Stomach (tissue), 9 donors: ENCODE results near the gene SSBP3. TPM values are rescaled to one million over a fixed set of nuclear protein-coding genes. Genes with fewer than 3 reads are reported as not detected.

ENCODE experiments used
- DNase-seq, 2 donors: peaks; one replicate each; pipeline versions ENCODE4 v3.0.0 to v3.0.0-alpha.2; 2013 to 2019
- H3K27ac ChIP-seq, 5 donors: fragments of 200-600 bp in 4 of 5; sonication (generic) in 4 of 5; one replicate each; pipeline ENCODE4 v1.5.1; 2013 to 2019; ENCODE audit warnings: mild to moderate bottlenecking in 1 of 5, moderate library complexity in 1 of 5
- H3K27me3 ChIP-seq, 3 donors: fragments of 200-600 bp; sonication (generic); one replicate each; pipeline ENCODE4 v1.5.1; 2017 to 2019; ENCODE audit warnings: mixed run types in 1 of 3
- H3K36me3 ChIP-seq, 4 donors: fragments of 200-600 bp; sonication (generic); 1 replicate in 3 of 4; 2 replicates in 1 of 4; pipeline ENCODE4 v1.5.1; 2016 to 2019
- H3K4me1 ChIP-seq, 4 donors: fragments of 200-600 bp; sonication (generic); one replicate each; pipeline ENCODE4 v1.5.1; 2016 to 2019
- H3K4me3 ChIP-seq, 4 donors: fragments of 200-600 bp; sonication (generic) in 3 of 4; one replicate each; pipeline ENCODE4 v1.5.1; 2016 to 2019; ENCODE audit warnings: mild to moderate bottlenecking in 1 of 4
- H3K9me3 ChIP-seq, 4 donors: fragments of 200-600 bp; sonication (generic); one replicate each; pipeline ENCODE4 v1.5.1; 2016 to 2019
- CTCF ChIP-seq, 7 experiments: fragments of 450-650 bp in 4 of 7; fragments of 200-600 bp in 3 of 7; sonication (generic) in 3 of 7; IDR thresholded peaks; one replicate each; pipeline ENCODE4 v1.5.1; 2016 to 2019; ENCODE audit warnings: antibody characterized with exemption in 7 of 7, control low read depth in 2 of 7, mild to moderate bottlenecking in 1 of 7
- EP300 ChIP-seq: sonication (generic); formaldehyde crosslinking; IDR thresholded peaks from one replicate; pipeline ENCODE4 v1.6.1; 2017; ENCODE audit warnings: antibody characterized with exemption
- POLR2A ChIP-seq, 4 donors: fragments of 450-650 bp; IDR thresholded peaks; one replicate each; pipeline ENCODE4 v1.6.1; 2016; ENCODE audit warnings: antibody characterized with exemption in 4 of 4, control low read depth in 2 of 4, mild to moderate bottlenecking in 1 of 4, moderate library complexity in 1 of 4
- POLR2AphosphoS5 ChIP-seq, 3 donors: sonication (generic); formaldehyde crosslinking; IDR thresholded peaks; one replicate each; pipeline ENCODE4 v1.6.1; 2016; ENCODE audit warnings: antibody characterized with exemption in 3 of 3
- WGBS, 5 donors: extraction: QIAGEN DNeasy Blood & Tissue Kit in 3 of 5; methylation state at CpG; one replicate each; pipeline versions ENCODE4 v1.1.5 to v1.1.7; 2013 to 2018; 5-methylcytosine and 5-hydroxymethylcytosine counted together
- intact Hi-C: fragments of 100-400 bp; cut with DNase I; formaldehyde crosslinking; loops from one replicate; pipeline ENCODE4 v1.15.1; 2023; ENCODE audit warnings: low total_unique reads
- polyA plus RNA-seq, 3 donors: library from polyadenylated mRNA; stranded (reverse); fragments of 200-250 nt; gene quantifications; one replicate each; pipeline ENCODE4 v1.2.3, GENCODE V29; 2013
- total RNA-seq, 5 donors: library from RNA; depleted of rRNA; stranded (reverse); fragments of >200 nt; gene quantifications; one replicate each; pipeline versions ENCODE4 v1.1.0 to v1.2.3, GENCODE V29; 2014 to 2016
- donor health status: healthy with polysubstance abuse.
- donor health status: Bipolar disorder and iron deficiency.
- donor health status: healthy.

SSBP3 gene
- total and polyA plus RNA-seq, 8 donors, result 4.3 to 100 (median 38.1) TPM

DNA sequence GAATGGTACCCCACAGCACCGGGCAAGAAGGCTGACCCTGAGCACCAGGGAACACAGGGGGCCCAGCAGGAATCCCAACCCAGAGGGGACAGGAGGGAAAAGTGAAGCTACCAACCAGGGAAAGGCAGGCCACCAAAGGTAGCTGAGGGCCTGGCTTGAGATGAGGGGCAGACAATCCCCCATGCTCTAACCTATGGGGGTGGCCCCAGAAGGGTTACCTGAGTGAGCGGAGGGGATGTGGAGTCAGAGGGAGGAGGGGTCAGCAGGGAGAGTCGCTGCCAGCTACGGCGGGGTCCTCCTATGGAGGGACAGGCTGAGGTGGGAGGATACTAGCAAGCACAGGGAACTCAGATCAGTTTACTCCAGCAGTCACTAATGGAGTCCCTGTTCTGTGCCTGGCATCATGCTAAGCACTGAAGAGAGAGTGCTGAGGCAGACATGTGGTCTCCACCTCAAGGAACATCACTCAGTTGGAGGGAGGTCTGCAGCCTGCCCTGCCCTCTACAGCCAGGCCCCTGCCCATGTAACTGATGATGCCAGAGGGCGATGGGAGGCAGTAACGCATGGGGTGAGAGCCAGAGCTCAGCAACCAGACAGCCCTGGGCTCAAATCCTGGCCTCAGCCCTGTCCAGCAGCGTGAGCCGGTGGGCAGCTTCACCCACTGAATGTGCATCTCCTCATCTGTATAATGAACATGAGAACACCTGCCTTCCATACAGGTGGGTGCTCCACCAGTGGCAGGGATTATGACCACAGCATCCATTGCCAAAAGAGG is 227.7 kb downstream of the SSBP3 start:
- intact Hi-C loops, result no loop called here
- TF ChIP-seq EP300, result no peak
- no peak for TF ChIP-seq CTCF (IDR thresholded peaks at IDR 0.05)
- no peak for TF ChIP-seq POLR2AphosphoS5 (IDR thresholded peaks at IDR 0.05)
- TF ChIP-seq POLR2A (IDR thresholded peaks at IDR 0.05), result no peak
- WGBS, 5 donors, result 76 to 89% (median 83%) methylated on average over 8 to 9 of the region's 9 CpGs
- peaks cover 0 to 72% (median 42%) of the 10 kb centered on the region in 4 donors for H3K36me3 ChIP-seq
- H3K9me3 ChIP-seq, result no peaks in the 10 kb centered on the region
- H3K27me3 ChIP-seq, result no peaks in the 10 kb centered on the region
- no peak overlapping the region for H3K4me3 ChIP-seq
- H3K27ac ChIP-seq, result no peak overlapping the region
- DNase-seq, result no peak
- no peaks in the 10 kb centered on the region for H3K4me1 ChIP-seq

- H3K36me3 ChIP-seq, result peaks cover 0 to 70% (median 42%) of the 10 kb centered on the region in 4 donors
- H3K4me3 ChIP-seq, result no peak overlapping the region
- TF ChIP-seq CTCF (IDR thresholded peaks at IDR 0.05) (no peak), EP300 (no peak), POLR2AphosphoS5 (IDR thresholded peaks at IDR 0.05) (no peak), POLR2A (IDR thresholded peaks at IDR 0.05) (no peak)
- intact Hi-C loops, result no loop called here
- no peaks in the 10 kb centered on the region for H3K9me3 ChIP-seq
- peaks cover 0 to 3% (median 0%) of the 10 kb centered on the region in 4 donors for H3K4me1 ChIP-seq
- no peak overlapping the region for H3K27ac ChIP-seq
- 91 to 97% (median 93%) methylated on average over 7 to 8 of the region's 8 CpGs for WGBS, 5 donors
- H3K27me3 ChIP-seq, result no peaks in the 10 kb centered on the region
- DNase-seq, result no peak
Measured at GRCh38 chr1:54177726-54178125, 228.5 kb downstream of the SSBP3 start.

DNA sequence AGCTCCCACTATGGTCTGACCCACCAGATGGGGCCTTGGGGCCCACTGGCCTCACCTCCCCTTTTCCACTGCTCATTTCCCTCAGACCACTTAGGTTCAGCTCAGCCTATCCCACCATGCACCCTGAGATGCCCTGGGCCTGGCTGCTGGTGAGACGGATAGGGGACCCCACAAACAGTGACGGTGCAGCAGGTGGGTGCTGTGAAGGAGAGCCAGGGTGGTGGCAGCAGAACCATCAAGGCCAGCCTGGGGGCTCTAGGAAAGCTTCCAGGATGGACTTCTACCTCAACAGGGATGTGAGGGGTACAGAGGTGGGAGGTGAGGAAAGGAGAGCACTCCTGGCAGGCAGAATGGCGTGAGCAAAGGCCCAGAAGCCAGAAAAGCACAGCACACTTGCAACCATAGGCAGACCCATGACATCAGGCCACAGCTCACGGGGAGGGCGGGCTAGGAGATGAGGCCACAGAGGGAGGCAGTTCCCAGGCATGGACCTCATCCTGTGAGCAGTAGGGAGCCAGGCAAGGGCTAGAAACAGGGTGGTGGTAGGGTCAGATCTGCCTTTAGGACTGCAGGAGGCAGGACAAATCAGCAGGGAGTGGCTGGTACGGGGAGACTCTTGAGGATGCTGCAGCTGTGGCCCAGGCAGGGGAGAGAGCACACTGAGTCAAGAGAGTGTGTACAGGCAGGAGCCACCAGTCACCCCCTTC is 229.4 kb downstream of the SSBP3 start:
- peaks cover 0 to 65% (median 42%) of the 10 kb centered on the region in 4 donors for H3K36me3 ChIP-seq
- H3K27me3 ChIP-seq, result no peaks in the 10 kb centered on the region
- H3K4me1 ChIP-seq, result peaks cover 0 to 3% (median 0%) of the 10 kb centered on the region in 4 donors
- no peaks in the 10 kb centered on the region for H3K9me3 ChIP-seq
- H3K4me3 ChIP-seq, result no peak overlapping the region
- intact Hi-C loops, result no loop called here
- 85 to 95% (median 93%) methylated on average over 6 of the region's 6 CpGs for WGBS, 5 donors
- no peak for TF ChIP-seq POLR2A (IDR thresholded peaks at IDR 0.05)
- no peak for TF ChIP-seq CTCF (IDR thresholded peaks at IDR 0.05)
- no peak for TF ChIP-seq EP300
- no peak for TF ChIP-seq POLR2AphosphoS5 (IDR thresholded peaks at IDR 0.05)
- DNase-seq, result no peak
- H3K27ac ChIP-seq, result no peak overlapping the region

Other genes with a start within 250 kb of the SSBP3 start
- 10 to 100 TPM in 2 of 5 donors, 1 to 10 TPM in 3; 1.8 to 10.7 (median 8.5) TPM for gene CYB5RL, start 206.4 kb downstream of the SSBP3 start, total RNA-seq
- gene CYB5RL, start 206.4 kb downstream of the SSBP3 start, polyA plus RNA-seq, result 1 to 10 TPM; 1.2 to 2.8 (median 2.1) TPM
- 100 to 1,000 TPM in 1 of 5 donors, 10 to 100 TPM in 4; 24.8 to 111 (median 47.2) TPM for gene MRPL37, start 206.2 kb downstream of the SSBP3 start, total RNA-seq
- 10 to 100 TPM; 47.6 to 57.7 (median 54.2) TPM for gene MRPL37, start 206.2 kb downstream of the SSBP3 start, polyA plus RNA-seq
- gene ACOT11, start 141.8 kb upstream of the SSBP3 start, total RNA-seq, result 10 to 100 TPM; 13.9 to 87.0 (median 39.1) TPM
- gene ACOT11, start 141.8 kb upstream of the SSBP3 start, polyA plus RNA-seq, result 10 to 100 TPM in 1 of 3 donors, 1 to 10 TPM in 2; 5.5 to 14.7 (median 6.0) TPM
- gene FAM151A, start 217.1 kb upstream of the SSBP3 start, total RNA-seq, result under 1 TPM in 1 of 5 donors, not detected in 4; 0.73 TPM
- under 1 TPM in 2 of 3 donors, not detected in 1; 0.15 to 0.25 TPM for gene FAM151A, start 217.1 kb upstream of the SSBP3 start, polyA plus RNA-seq
- 10 to 100 TPM in 3 of 5 donors, 1 to 10 TPM in 2; 3.0 to 33.8 (median 15.1) TPM for gene MROH7, start 235.4 kb upstream of the SSBP3 start, total RNA-seq
- 1 to 10 TPM in 2 of 3 donors, under 1 TPM in 1; 0.68 to 2.4 (median 1.7) TPM for gene MROH7, start 235.4 kb upstream of the SSBP3 start, polyA plus RNA-seq